Effector memory CD4-positive, alpha-beta T cell (primary cell): ENCODE results near the gene MOK.
"Not testable (repeated sequence)": the region's sequence is repeated elsewhere in the genome, so short reads cannot be mapped to it uniquely, and the experiment has no call there.

ENCODE experiments used
- DNase-seq, 3 donors: peaks; one replicate each; pipeline ENCODE4 v3.0.0-alpha.2; 2020
- H3K27ac ChIP-seq: 2 replicates; pipeline ENCODE4 v1.7.0; 2013; ENCODE audit warnings: mild to moderate bottlenecking, low read length, moderate library complexity; ENCODE audit not compliant: insufficient read depth, poor library complexity, severe bottlenecking
- H3K27me3 ChIP-seq: replicated peaks from 2 replicates; pipeline ENCODE4 v1.7.0; 2013; ENCODE audit warnings: mild to moderate bottlenecking, low read length; ENCODE audit not compliant: insufficient read depth, control insufficient read depth, poor library complexity, severe bottlenecking
- H3K36me3 ChIP-seq: 2 replicates; pipeline ENCODE4 v1.7.0; 2013; ENCODE audit warnings: mild to moderate bottlenecking, low read length, moderate library complexity; ENCODE audit not compliant: control insufficient read depth, insufficient read depth
- H3K4me1 ChIP-seq: 2 replicates; pipeline ENCODE4 v1.7.0; 2013; ENCODE audit warnings: low read length, mild to moderate bottlenecking; ENCODE audit not compliant: control insufficient read depth, insufficient read depth, poor library complexity, severe bottlenecking
- H3K4me3 ChIP-seq: 2 replicates; pipeline ENCODE4 v1.7.0; 2013; ENCODE audit warnings: low read length, low read depth, mild to moderate bottlenecking; ENCODE audit not compliant: insufficient read depth, poor library complexity, severe bottlenecking
- H3K9me3 ChIP-seq: 2 replicates; pipeline ENCODE4 v1.7.0; 2013; ENCODE audit warnings: mild to moderate bottlenecking, low read length, moderate library complexity; ENCODE audit not compliant: control insufficient read depth
- total RNA-seq, 3 donors: gene quantifications; one replicate each; lab custom pipeline; 2026; lab: John Stamatoyannopoulos, UW

Gene MOK, protein sequence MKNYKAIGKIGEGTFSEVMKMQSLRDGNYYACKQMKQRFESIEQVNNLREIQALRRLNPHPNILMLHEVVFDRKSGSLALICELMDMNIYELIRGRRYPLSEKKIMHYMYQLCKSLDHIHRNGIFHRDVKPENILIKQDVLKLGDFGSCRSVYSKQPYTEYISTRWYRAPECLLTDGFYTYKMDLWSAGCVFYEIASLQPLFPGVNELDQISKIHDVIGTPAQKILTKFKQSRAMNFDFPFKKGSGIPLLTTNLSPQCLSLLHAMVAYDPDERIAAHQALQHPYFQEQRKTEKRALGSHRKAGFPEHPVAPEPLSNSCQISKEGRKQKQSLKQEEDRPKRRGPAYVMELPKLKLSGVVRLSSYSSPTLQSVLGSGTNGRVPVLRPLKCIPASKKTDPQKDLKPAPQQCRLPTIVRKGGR
- 1.9 to 3.5 (median 2.6) reads per million in 3 donors for total RNA-seq

DNA sequence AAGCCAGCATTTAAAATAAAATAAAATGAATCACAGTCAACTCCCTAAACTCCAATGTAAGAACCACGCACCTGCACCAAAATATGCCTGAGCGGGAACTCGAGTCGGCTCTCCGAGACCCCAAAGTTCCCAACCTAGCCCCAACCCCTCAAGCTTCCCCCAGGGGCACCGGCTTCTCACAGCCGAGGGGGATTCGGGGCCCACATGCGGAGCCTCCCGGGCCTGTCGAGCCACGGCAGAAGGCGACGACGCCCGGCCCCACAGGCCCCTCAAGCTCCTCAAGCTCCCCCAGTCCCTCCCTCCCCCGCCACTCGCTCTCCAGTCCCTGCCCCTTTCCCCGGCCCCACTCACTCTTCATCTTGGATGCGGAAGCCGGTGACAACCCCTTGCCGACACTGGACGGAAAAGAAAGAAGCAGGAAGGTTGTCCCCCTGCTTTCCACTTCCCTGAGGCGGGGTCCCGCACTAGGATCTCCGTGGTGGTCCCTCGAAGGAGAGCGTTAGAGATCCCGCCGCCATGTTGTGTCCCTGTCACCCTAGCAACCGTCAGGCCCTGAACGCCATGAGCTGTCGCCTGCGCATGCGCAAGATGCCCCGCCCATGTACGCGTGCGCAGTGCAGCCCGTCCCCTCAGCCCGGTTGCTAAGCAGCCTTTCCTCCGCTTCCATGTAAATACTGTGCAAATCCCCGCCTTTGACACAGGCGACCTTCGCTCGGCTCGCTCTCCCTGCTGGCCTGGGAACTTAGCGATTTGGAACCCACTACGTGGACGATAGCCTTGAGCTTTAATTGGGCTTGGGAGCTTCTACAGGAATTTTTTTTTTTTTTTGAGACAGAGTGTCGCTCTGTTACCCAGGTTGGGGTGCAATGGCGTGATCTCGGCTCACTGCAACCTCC, at the start of gene MOK:
MOK (minus strand) TSS at position 554 of the 896 bp plus-strand sequence; CDS start at position 358, 196 bp downstream.
- Histone ChIP-seq H3K27ac (peak within 1 kb of the TSS; percentile 77), H3K4me1 (no peaks in the 10 kb centered on the region), H3K36me3 (no peaks in the 10 kb centered on the region), H3K9me3 (no peaks in the 10 kb centered on the region), H3K4me3 (peak within 1 kb of the TSS; percentile 80), H3K27me3 (no peaks in the 10 kb centered on the region)
- peak; percentile 95 to 97 (median 95) for DNase-seq

DNA sequence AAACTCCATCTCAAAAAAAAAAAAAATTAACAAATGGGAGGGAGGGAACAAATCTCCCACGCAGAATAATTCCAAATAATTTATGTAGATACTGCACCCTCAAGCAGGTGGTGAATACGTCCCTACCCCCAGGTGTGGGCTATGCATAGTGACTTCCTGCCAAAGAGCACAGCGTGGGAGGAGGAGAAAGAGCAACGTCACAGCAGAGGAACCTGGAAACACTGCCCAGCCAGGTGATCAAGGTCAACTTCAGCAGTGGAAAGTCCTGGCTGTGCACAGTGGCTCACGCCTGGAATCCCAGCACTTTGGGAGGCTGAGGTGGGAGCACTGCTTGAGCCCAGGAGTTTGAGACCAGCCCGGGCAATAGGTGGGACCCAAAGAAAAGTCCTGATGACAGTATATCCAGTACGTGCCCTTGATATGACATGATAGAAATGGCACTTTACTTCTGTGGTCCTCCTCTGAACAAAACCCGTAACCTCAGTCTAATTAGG, 48.2 kb upstream of the MOK start:
- Histone ChIP-seq H3K27ac (no peak overlapping the region), H3K4me1 (no peaks in the 10 kb centered on the region), H3K36me3 (peaks cover 63% of the 10 kb centered on the region), H3K27me3 (no peaks in the 10 kb centered on the region), H3K9me3 (no peaks in the 10 kb centered on the region), H3K4me3 (no peak overlapping the region)
- no peak for DNase-seq

DNA sequence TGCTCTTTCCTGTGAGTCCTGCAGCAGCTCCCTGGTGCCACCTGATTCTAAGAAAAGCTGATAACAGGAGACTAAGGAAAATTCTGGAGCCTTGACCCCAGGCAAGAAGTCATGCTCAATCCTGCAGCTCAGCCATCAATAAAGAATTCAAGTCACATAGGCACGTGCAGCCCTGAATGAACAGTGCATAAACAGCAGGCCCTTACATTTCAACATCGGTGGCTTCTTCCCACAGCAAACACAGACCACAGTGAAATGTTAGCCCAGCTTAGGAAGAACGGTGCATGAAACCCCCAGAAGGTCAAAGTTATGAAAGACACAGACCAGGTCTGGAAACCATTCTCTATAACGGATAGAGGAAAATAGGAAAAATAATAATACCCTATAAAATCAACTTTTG, 47.2 kb upstream of the MOK start:
- H3K27me3 ChIP-seq = no peaks in the 10 kb centered on the region
- H3K4me1 ChIP-seq = no peaks in the 10 kb centered on the region
- H3K36me3 ChIP-seq = peaks cover 63% of the 10 kb centered on the region
- no peaks in the 10 kb centered on the region for H3K9me3 ChIP-seq
- no peak overlapping the region for H3K4me3 ChIP-seq
- no peak overlapping the region for H3K27ac ChIP-seq
- DNase-seq = no peak

DNA sequence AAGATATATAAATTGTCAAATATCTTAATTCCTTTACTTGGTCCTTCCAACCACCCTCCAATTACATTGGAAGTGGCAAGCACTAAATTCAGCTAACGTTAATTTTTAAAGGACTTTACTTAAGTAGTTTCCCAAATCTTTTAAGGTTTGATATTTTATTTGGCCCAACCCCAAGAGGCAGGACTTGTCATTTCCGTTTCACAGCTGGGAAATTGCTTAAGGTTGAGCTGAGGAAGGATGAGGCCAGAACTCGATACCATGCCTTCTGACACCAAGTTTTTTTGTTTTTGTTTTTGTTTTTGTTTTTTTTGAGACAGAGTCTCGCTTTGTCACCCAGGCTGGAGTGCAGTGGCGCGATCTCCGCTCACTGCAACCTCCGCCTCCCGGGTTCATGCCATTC, 46.6 kb upstream of the MOK start:
- H3K27ac ChIP-seq, H3K4me1 ChIP-seq, H3K27me3 ChIP-seq, H3K4me3 ChIP-seq, H3K9me3 ChIP-seq, DNase-seq: not testable (repeated sequence)
- peaks cover 59% of the 10 kb centered on the region for H3K36me3 ChIP-seq

DNA sequence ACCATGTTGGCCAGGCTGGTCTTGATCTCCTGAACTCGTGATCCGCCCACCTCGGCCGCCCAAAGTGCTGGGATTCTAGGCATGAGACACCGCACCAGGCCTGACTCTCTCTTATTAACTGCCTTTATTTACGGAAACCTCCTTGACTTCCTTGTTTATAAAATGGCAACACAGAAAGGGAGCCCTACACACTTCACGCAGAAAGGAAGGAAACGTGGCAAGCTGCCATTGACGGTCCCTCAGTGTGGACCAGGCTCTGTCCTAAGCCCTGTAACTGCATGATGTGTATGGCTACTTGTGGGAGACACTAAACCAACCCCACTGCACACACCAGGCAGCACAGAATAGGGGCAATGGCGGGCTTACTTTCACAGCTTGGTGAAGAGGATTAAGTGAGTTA, 46.1 kb upstream of the MOK start:
- no peak for DNase-seq
- H3K27ac ChIP-seq = no peak overlapping the region
- H3K27me3 ChIP-seq = no peaks in the 10 kb centered on the region
- no peaks in the 10 kb centered on the region for H3K9me3 ChIP-seq
- no peaks in the 10 kb centered on the region for H3K4me1 ChIP-seq
- H3K4me3 ChIP-seq = no peak overlapping the region
- peaks cover 54% of the 10 kb centered on the region for H3K36me3 ChIP-seq

DNA sequence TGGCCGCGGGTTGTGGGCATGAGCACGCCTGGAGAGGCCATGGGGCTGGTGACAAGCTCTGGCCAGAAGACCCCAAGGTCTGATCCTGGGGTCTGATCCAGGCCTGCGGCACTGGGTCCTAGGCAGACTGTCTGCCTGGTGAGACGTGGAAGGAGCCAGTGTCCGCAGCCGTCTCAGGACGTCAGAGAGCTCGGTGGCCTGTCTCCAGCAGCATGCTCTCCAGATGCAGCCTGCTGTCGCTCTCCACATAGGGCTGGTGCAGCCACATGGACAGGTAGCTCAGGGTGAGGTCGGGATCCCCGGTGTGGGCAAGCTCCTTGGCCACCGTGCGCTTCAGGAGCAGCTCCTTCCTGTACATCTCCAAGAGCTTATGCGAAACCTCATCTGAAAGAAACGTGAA, 43.4 kb upstream of the MOK start:
- Histone ChIP-seq H3K9me3 (no peaks in the 10 kb centered on the region), H3K27me3 (no peaks in the 10 kb centered on the region), H3K4me3 (no peak overlapping the region), H3K4me1 (no peaks in the 10 kb centered on the region), H3K27ac (no peak overlapping the region), H3K36me3 (peaks cover 48% of the 10 kb centered on the region)
- DNase-seq = no peak

DNA sequence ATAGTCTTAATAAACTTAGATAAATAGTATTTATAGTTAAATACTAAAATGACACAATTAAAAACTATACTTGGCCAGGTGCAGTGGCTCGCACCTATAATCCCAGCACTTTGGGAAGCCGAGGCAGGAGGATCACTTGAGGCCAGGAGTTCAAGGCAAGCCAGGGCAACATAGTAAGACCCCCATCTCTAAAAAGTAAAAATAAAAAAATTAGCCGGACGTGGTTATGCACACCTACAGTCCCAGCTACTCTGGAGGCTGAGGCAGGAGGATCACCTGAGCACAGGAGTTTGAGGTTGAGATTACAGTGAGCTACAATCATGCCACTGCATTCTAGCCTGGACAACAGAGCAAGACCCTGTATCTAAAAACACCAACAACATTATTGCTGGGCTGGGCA, 41.7 kb upstream of the MOK start:
- no peaks in the 10 kb centered on the region for H3K9me3 ChIP-seq
- no peaks in the 10 kb centered on the region for H3K4me1 ChIP-seq
- no peak for DNase-seq
- no peaks in the 10 kb centered on the region for H3K27me3 ChIP-seq
- no peak overlapping the region for H3K4me3 ChIP-seq
- H3K36me3 ChIP-seq = peaks cover 41% of the 10 kb centered on the region
- no peak overlapping the region for H3K27ac ChIP-seq

DNA sequence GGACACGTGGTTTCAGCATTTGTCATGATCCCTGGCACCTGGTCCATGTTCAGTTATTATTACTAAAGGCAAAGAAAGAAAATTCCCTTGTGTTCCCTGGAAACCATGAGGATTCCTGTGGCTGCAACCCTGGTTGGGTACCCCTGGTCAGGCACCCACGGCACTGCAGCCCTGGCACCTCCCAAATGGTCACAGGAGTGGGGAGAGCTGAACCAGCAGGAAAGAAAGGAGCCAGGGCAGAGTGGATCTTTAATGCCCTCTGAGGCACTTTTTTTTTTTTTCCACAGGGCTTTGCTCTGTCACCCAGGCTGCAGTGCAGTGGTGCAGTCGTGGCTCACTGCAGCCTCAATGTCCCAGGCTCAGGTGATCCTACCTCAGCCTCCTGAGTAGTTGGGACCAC, 40.3 kb upstream of the MOK start:
- Histone ChIP-seq H3K4me1 (no peaks in the 10 kb centered on the region), H3K36me3 (peaks cover 37% of the 10 kb centered on the region), H3K27me3 (no peaks in the 10 kb centered on the region)

DNA sequence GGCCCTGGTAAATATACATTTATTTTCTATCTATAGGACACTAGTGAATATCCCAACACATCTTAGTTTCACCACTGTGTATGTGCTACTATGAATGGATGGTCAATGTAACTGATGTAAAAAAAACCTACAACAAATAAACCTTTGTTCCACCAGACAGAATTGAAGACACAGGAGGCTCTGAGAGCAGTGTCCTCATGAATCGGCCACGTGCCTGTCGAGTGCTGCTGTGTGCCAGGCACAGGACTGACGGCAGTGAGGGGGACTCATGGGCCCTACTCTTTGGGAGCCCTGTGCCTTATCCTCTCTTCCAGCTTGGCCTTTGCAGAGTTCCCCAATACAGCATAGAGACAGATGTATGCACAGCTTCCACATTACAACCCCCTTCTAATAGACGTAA, 39.5 kb upstream of the MOK start:
- Histone ChIP-seq H3K4me3 (no peak overlapping the region), H3K27ac (no peak overlapping the region), H3K4me1 (no peaks in the 10 kb centered on the region), H3K36me3 (peaks cover 33% of the 10 kb centered on the region), H3K9me3 (no peaks in the 10 kb centered on the region), H3K27me3 (no peaks in the 10 kb centered on the region)
- no peak for DNase-seq

More for the DNA sequence above, 40.3 kb upstream of the MOK start:
- DNase-seq = no peak
- Histone ChIP-seq H3K4me3 (no peak overlapping the region), H3K27ac (no peak overlapping the region), H3K9me3 (no peaks in the 10 kb centered on the region)

DNA sequence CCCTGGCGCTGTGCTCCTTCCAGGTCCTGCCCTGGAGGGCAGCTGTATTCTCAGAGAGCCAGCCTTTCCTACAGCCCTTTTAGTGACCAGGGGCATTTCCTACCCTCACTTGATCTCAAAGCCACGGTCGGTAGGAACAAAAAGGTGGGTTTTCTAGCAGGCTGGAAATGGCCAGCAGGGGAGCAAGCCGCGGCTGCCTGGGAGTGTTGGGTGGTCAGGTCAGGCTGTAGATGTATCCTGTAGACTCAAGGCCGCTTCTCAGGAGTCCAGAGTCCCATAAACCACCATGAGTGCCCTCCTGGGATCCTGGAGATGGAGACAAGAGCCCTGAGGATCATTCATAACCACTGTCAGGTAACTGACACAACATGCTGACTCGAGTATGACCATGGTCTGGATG, 39.1 kb upstream of the MOK start:
- H3K36me3 ChIP-seq = peaks cover 29% of the 10 kb centered on the region
- H3K27me3 ChIP-seq = no peaks in the 10 kb centered on the region
- no peaks in the 10 kb centered on the region for H3K4me1 ChIP-seq
- no peaks in the 10 kb centered on the region for H3K9me3 ChIP-seq
- DNase-seq = no peak
- H3K4me3 ChIP-seq = no peak overlapping the region
- H3K27ac ChIP-seq = no peak overlapping the region
